ENCODE results near the gene FCHO2. TPM values are rescaled to one million over a fixed set of nuclear protein-coding genes. Genes with fewer than 3 reads are reported as not detected.
"Not testable (repeated sequence)": the region's sequence is repeated elsewhere in the genome, so short reads cannot be mapped to it uniquely, and the experiment has no call there.

FCHO2 gene
- total RNA-seq, 2 experiments from 2014 or later: 0.54 to 0.93 TPM

GRCh38 chr5:72938206-72938605 lies 17.6 kb upstream of the FCHO2 start:
- no peaks in the 10 kb centered on the region for H3K9me3 Mint-ChIP-seq
- H3K4me3 Mint-ChIP-seq: no peak overlapping the region
- no peak overlapping the region for H3K27ac Mint-ChIP-seq
- DNase-seq: no peak
- no peaks in the 10 kb centered on the region for H3K4me1 Mint-ChIP-seq (ENCODE audit: low read depth)
- CTCF ChIA-PET: no interaction called here
- intact Hi-C loops (cut with micrococcal nuclease): no loop called here
- H3K36me3 Mint-ChIP-seq (ENCODE audit: low read depth): no peaks in the 10 kb centered on the region
- peaks cover 14% of the 10 kb centered on the region for H3K27me3 Mint-ChIP-seq (ENCODE audit: low read depth)

- no peak overlapping the region for H3K27ac Mint-ChIP-seq
- peaks cover 14% of the 10 kb centered on the region for H3K27me3 Mint-ChIP-seq (ENCODE audit: low read depth)
- no peaks in the 10 kb centered on the region for H3K36me3 Mint-ChIP-seq (ENCODE audit: low read depth)
- no peak for DNase-seq
- intact Hi-C loops (cut with micrococcal nuclease): no loop called here
- H3K9me3 Mint-ChIP-seq: no peaks in the 10 kb centered on the region
- CTCF ChIA-PET: no interaction called here
- H3K4me3 Mint-ChIP-seq: no peak overlapping the region
- no peaks in the 10 kb centered on the region for H3K4me1 Mint-ChIP-seq (ENCODE audit: low read depth)
These were observed 15.8 kb upstream of the FCHO2 start for GRCh38 chr5:72940082-72940481.

- CTCF ChIA-PET: no interaction called here
- Mint-ChIP-seq H3K9me3 (no peaks in the 10 kb centered on the region), H3K27me3 (ENCODE audit: low read depth) (peaks cover 23% of the 10 kb centered on the region), H3K36me3 (ENCODE audit: low read depth) (no peaks in the 10 kb centered on the region), H3K27ac (no peak overlapping the region), H3K4me1 (ENCODE audit: low read depth) (no peaks in the 10 kb centered on the region), H3K4me3 (no peak overlapping the region)
- intact Hi-C loops (cut with micrococcal nuclease): no loop called here
- no peak for DNase-seq
These were observed 12.5 kb upstream of the FCHO2 start for GRCh38 chr5:72943307-72943706.

- Mint-ChIP-seq H3K27ac (no peak overlapping the region), H3K36me3 (ENCODE audit: low read depth) (no peaks in the 10 kb centered on the region), H3K4me1 (ENCODE audit: low read depth) (no peaks in the 10 kb centered on the region), H3K27me3 (ENCODE audit: low read depth) (peaks cover 18% of the 10 kb centered on the region), H3K4me3 (no peak overlapping the region), H3K9me3 (no peaks in the 10 kb centered on the region)
- DNase-seq: no peak
- intact Hi-C loops (cut with micrococcal nuclease): no loop called here
- CTCF ChIA-PET: no interaction called here
These were observed 8.3 kb upstream of the FCHO2 start for GRCh38 chr5:72947498-72947897.

GRCh38 chr5:72949481-72949880 lies 6.4 kb upstream of the FCHO2 start:
- Mint-ChIP-seq H3K4me3 (no peak overlapping the region), H3K27me3 (ENCODE audit: low read depth) (peaks cover 26% of the 10 kb centered on the region), H3K27ac (no peak overlapping the region), H3K4me1 (ENCODE audit: low read depth) (no peaks in the 10 kb centered on the region), H3K9me3 (no peaks in the 10 kb centered on the region), H3K36me3 (ENCODE audit: low read depth) (no peaks in the 10 kb centered on the region)
- intact Hi-C loops (cut with micrococcal nuclease): no loop called here
- no peak for DNase-seq
- CTCF ChIA-PET: interaction anchor here (1.6 kb wide), 1 partner anchor 254 kb away, joined by 3 read pairs; no protein-coding TSS in a partner anchor

- H3K4me1 Mint-ChIP-seq (ENCODE audit: low read depth): peaks cover 8% of the 10 kb centered on the region
- H3K9me3 Mint-ChIP-seq: no peaks in the 10 kb centered on the region
- peaks cover 37% of the 10 kb centered on the region for H3K27me3 Mint-ChIP-seq (ENCODE audit: low read depth)
- H3K36me3 Mint-ChIP-seq (ENCODE audit: low read depth): no peaks in the 10 kb centered on the region
- CTCF ChIA-PET: no interaction called here
- H3K4me3 Mint-ChIP-seq: no peak overlapping the region
- DNase-seq: no peak
- intact Hi-C loops (cut with micrococcal nuclease): no loop called here
- no peak overlapping the region for H3K27ac Mint-ChIP-seq
These were observed 4.0 kb upstream of the FCHO2 start for GRCh38 chr5:72951671-72952468.

- CTCF ChIA-PET: no interaction called here
- intact Hi-C loops (cut with micrococcal nuclease): loop anchor here (2.0 kb wide), 3 partner anchors 138 to 496 kb away; partner anchors contain the start of gene TNPO1
- Mint-ChIP-seq H3K27ac (no peak overlapping the region), H3K36me3 (ENCODE audit: low read depth) (no peaks in the 10 kb centered on the region), H3K4me1 (ENCODE audit: low read depth) (peaks cover 10% of the 10 kb centered on the region), H3K9me3 (no peaks in the 10 kb centered on the region), H3K4me3 (no peak overlapping the region), H3K27me3 (ENCODE audit: low read depth) (peaks cover 42% of the 10 kb centered on the region)
- no peak for DNase-seq
These were observed 1.5 kb upstream of the FCHO2 start for GRCh38 chr5:72954389-72954788.

GRCh38 chr5:72955143-72955767 lies 586 bp upstream of the FCHO2 start:
- intact Hi-C loops (cut with micrococcal nuclease): loop anchor here (1.0 to 5.0 kb wide), 7 partner anchors 128 to 496 kb away; partner anchors contain the start of gene TNPO1
- Mint-ChIP-seq H3K27me3 (ENCODE audit: low read depth) (peaks cover 47% of the 10 kb centered on the region), H3K36me3 (ENCODE audit: low read depth) (no peaks in the 10 kb centered on the region), H3K4me1 (ENCODE audit: low read depth) (peaks cover 10% of the 10 kb centered on the region), H3K4me3 (peak overlapping the region; percentile 91), H3K27ac (peak overlapping the region; percentile 63), H3K9me3 (no peaks in the 10 kb centered on the region)
- DNase-seq: peak; percentile 24
- CTCF ChIA-PET: interaction anchor here (1.9 to 2.1 kb wide), 2 partner anchors 246 to 344 kb away, joined by 4 to 7 read pairs; no protein-coding TSS in a partner anchor

- peak overlapping the region; percentile 68 for H3K4me3 Mint-ChIP-seq
- CTCF ChIA-PET: interaction anchor here (0.6 to 2.1 kb wide), 11 partner anchors 10 to 503 kb away, joined by 3 to 7 read pairs (median 3); no protein-coding TSS in a partner anchor
- H3K27ac Mint-ChIP-seq: no peak overlapping the region
- H3K36me3 Mint-ChIP-seq (ENCODE audit: low read depth): no peaks in the 10 kb centered on the region
- DNase-seq: peak; percentile 10
- no peaks in the 10 kb centered on the region for H3K9me3 Mint-ChIP-seq
- peaks cover 10% of the 10 kb centered on the region for H3K4me1 Mint-ChIP-seq (ENCODE audit: low read depth)
- intact Hi-C loops (cut with micrococcal nuclease): loop anchor here (5.0 kb wide), 2 partner anchors 341 to 344 kb away; no protein-coding TSS in a partner anchor
- peaks cover 47% of the 10 kb centered on the region for H3K27me3 Mint-ChIP-seq (ENCODE audit: low read depth)
These were observed 691 bp downstream of the FCHO2 start for GRCh38 chr5:72956324-72957140.

- no peak overlapping the region for H3K4me3 Mint-ChIP-seq
- H3K36me3 Mint-ChIP-seq (ENCODE audit: low read depth): no peaks in the 10 kb centered on the region
- H3K9me3 Mint-ChIP-seq: no peaks in the 10 kb centered on the region
- CTCF ChIA-PET: interaction anchor here (0.8 to 2.1 kb wide), 3 partner anchors 213 to 257 kb away, joined by 3 to 7 read pairs (median 4); no protein-coding TSS in a partner anchor
- no peak overlapping the region for H3K27ac Mint-ChIP-seq
- intact Hi-C loops (cut with micrococcal nuclease): loop anchor here (5.0 kb wide), 2 partner anchors 340 to 345 kb away; no protein-coding TSS in a partner anchor
- no peak for DNase-seq
- H3K27me3 Mint-ChIP-seq (ENCODE audit: low read depth): peaks cover 48% of the 10 kb centered on the region
- H3K4me1 Mint-ChIP-seq (ENCODE audit: low read depth): peaks cover 10% of the 10 kb centered on the region
These were observed 1.5 kb downstream of the FCHO2 start for GRCh38 chr5:72957337-72957736.

GRCh38 chr5:72959257-72959656 lies 3.4 kb downstream of the FCHO2 start:
- intact Hi-C loops (cut with micrococcal nuclease): loop anchor here (5.0 kb wide), 2 partner anchors 338 to 347 kb away; no protein-coding TSS in a partner anchor

GRCh38 chr5:72974481-72974880 lies 18.6 kb downstream of the FCHO2 start:
- H3K4me1 Mint-ChIP-seq (ENCODE audit: low read depth); H3K27me3 Mint-ChIP-seq (ENCODE audit: low read depth); H3K9me3 Mint-ChIP-seq; intact Hi-C loops (cut with micrococcal nuclease); DNase-seq; H3K36me3 Mint-ChIP-seq (ENCODE audit: low read depth); H3K4me3 Mint-ChIP-seq; H3K27ac Mint-ChIP-seq; CTCF ChIA-PET: not testable (repeated sequence)

More at GRCh38 chr5:72959257-72959656, 3.4 kb downstream of the FCHO2 start:
- Mint-ChIP-seq H3K36me3 (ENCODE audit: low read depth) (no peaks in the 10 kb centered on the region), H3K4me3 (no peak overlapping the region), H3K27ac (no peak overlapping the region), H3K4me1 (ENCODE audit: low read depth) (peaks cover 10% of the 10 kb centered on the region), H3K9me3 (no peaks in the 10 kb centered on the region), H3K27me3 (ENCODE audit: low read depth) (peaks cover 46% of the 10 kb centered on the region)
- no peak for DNase-seq
- CTCF ChIA-PET: interaction anchor here (0.6 kb wide), 1 partner anchor 632 kb away, joined by 3 read pairs; no protein-coding TSS in a partner anchor
